ENCODE data around the gene SUSD2.

DNA sequence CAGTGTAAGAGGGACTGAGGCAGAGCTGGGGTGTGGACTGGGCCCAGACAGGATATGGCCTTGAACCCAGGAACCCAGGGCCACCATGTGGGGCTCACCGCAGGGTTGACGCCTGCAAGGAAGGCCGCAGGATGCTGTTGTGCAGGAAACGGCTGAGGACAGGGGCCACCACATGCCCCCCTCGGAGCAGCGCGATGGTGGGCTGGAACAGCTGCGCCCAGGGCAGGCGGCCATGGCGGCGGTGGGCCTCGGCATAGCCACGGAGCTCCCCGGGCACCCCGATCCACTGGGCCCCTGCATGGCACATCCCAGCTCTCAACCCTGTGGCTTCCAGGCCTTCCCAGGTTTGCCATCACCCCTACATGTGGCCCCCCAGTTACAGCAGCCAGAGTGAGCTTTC is 51.4 kb downstream of the SUSD2 start:
- no peak for TF ChIP-seq ZNF512 (CRISPR knock-in tag; IDR thresholded peaks at IDR 0.05; ENCODE audit: borderline replicate concordance)
- TF ChIP-seq ZNF532 (CRISPR knock-in tag; IDR thresholded peaks at IDR 0.05; ENCODE audit: borderline replicate concordance): no peak

All from WTC11 (cell line).